Skin of body (tissue), 2 donors: ENCODE measurements around the gene SUCLG2. TPM values are rescaled to one million over a fixed set of nuclear protein-coding genes. Genes with fewer than 3 reads are reported as not detected.

Source experiments
- DNase-seq: peaks from one replicate; lab custom pipeline; 2025; lab: John Stamatoyannopoulos, UW
- total RNA-seq: library from RNA; depleted of rRNA; stranded (reverse); fragments of >200 nt; gene quantifications from one replicate; pipeline ENCODE4 v1.2.3, GENCODE V29; 2014

The SUCLG2 gene
- total RNA-seq, 1 donor from 2014 or later = 40.9 TPM

DNA sequence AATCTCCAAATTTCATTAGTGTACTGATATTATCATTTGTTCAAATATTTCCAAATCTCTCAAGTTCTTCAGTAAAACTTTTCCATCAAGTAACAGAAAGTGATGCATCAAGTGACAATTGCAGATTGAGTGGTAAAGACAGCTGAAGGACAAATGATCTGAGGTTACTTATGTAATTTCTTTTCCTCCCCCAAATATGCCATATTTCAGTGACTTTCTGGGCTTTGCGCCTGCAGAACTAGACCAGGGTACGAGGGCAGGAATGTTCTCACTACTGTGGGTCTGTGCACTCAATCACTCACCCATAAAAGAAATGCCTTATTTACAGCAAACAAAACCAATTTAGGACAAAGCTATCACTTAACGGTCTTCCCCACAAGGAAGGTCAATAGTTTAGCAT lies 4.7 kb downstream of the SUCLG2 start:
- DNase-seq = no peak

DNA sequence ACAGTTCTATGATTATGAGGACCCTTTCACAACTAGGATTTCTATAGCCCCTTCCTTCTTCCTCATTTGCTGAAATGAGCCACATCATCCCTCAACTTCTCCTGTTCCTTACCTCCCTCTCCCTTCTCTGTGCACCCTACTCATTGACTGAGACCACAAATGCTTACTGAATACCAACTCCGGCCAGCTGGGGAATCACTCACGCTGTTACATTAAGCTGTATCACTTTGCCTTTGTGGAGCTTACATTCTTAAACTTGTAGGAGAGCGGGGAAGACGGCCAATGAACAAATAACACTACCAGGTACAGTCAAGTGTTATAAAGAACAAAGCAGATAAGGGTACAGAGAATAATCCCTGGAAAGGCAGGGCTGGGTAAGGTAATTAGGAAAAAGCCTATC lies 5.7 kb downstream of the SUCLG2 start:
- DNase-seq = no peak

- no peak for DNase-seq
These were observed 6.2 kb downstream of the SUCLG2 start for GRCh38 chr3:67648229-67648628.

DNA sequence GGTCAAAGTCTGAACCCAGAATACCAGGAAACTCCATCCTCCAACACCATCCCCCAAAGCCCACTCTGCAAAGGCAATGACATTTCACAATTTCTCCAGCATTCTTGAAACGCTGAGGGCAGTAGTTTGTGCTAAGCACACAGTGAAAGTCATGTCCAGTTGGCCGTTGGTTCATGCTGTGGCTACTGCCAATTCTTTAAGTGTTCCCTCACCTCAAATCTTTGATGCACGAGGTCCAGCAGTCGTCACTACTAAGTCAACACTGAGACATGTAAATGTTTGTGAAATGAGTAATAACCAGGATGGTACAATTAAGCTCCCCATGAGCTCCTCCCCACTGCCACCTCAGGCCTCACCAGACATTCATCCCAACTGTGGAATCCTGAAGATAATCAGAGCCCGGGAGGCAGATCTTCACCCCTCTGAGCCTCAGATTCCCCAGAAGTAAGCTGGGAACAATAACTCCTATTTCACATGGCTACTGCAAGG lies 7.0 kb downstream of the SUCLG2 start:
- no peak for DNase-seq

- DNase-seq = no peak
These were observed 7.7 kb downstream of the SUCLG2 start for GRCh38 chr3:67646586-67647234.

GRCh38 chr3:67644827-67645226 lies 9.6 kb downstream of the SUCLG2 start:
- no peak for DNase-seq

- no peak for DNase-seq
These were observed 11.7 kb downstream of the SUCLG2 start for GRCh38 chr3:67642734-67643133.

DNA sequence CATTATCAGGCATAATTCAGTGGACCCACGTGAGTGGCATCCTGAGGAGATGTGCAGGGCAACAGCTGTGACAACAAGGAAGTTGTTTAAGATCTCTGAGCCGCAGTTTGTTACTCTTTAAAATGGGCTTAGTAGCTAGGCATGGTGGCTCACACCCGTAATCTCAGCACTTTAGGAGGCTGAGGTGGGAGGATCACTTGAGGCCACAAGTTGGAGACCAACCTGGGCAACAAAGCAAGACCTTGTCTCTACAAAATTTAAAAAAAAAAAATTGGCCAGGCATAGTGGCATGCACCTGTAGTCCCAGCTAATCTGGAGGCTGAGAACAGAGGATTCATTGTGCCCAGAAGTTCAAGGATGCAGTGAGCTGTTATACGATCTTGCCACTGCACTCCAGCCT lies 12.2 kb downstream of the SUCLG2 start:
- DNase-seq = no peak

DNA sequence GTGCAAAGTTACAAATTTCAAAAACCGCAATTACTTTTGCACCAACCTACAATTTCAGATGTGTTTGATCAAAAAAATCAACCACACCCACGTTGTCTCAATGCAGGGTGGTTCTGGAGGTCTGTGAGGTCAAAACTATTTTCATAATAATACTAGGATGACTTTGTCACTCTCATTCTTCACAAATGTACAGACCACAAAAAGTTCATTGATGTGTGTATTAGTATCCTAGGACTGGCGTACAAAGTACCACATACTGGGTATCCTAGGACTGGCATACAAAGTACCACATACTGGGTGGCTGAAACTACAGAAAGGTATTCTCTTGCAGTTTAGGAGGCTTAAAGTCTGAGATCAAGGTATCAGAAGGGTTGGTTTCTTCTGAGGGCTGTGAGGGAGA lies 13.0 kb downstream of the SUCLG2 start:
- DNase-seq = no peak

DNA sequence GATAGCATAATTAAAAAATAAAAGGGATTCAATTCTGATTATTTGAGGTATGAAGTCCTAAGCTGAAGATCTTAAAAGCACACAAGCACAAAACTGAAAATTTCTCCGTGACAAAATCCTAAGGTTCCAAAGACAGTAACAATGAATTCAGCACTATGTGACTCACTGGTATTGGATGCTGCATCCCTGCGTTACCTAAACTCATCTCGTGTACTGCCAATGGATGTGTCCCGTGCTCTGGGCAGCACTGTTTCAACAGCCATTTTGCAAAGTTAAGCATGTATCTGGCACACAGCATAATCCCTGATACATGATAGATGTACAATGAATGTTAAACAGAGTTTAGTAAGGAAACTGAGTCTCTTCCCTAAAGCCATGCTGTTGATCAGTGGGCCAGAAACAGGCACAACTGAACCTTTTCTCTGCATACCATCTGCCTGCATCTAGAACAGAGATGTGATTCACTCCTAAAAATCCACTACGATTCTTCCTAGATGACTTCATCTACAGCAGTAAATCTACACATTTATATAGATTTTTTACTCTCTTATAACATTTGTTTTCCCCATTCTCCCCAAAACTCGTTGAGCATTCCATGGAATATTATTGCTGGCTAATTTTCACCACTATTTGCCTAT lies 14.3 kb downstream of the SUCLG2 start:
- DNase-seq = no peak

DNA sequence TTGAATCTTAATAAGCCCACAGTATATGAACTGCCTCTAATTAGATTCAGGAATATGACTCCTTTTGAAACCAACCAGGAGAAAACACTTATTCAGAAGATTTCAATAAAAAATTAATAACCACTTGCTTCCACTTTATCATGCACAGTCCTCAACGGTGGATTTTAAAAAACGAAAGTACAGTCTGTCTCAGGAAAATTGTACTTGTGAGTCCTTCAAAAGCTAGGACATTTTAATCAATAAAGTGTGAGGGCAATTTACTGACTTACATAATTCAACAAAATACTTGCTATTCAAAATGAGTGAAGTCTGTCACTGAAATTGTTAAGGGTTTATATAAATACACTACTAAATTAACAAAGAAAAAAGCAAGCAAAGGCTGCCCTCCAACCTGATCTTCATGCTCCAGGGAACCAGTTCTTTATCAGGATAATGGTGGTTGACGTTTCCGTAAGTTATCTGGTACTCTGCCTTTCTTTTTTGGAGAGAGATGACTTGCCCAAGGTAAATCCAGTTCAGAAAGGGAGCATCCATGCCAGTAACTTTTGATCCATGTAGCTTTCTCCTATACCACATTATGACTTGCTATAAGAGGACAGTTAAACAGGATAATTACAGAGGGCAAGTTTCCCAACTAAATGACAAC lies 17.0 kb downstream of the SUCLG2 start:
- DNase-seq = no peak

DNA sequence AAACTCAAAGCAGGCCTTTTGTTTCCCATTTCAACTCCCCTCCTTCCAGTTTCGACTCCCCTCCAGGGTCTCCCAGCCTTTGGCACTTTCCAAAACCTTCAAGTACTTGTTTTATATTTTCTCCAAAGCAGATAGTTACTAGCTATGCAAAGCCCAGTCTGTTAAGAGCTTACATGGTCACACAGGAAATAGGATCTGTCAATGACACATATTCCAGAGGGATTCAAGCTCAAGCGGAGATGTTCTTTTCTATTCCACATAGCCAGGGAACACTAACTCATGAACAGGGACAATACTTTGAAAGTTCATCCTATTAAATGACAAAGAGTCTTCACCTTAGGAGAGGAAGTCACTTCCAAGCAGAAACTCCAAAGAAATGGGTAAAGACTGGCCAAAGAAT lies 18.6 kb downstream of the SUCLG2 start:
- no peak for DNase-seq

- DNase-seq = no peak
These were observed 19.2 kb downstream of the SUCLG2 start for GRCh38 chr3:67635257-67635656.

GRCh38 chr3:67630666-67631362 lies 23.6 kb downstream of the SUCLG2 start:
- DNase-seq = no peak

GRCh38 chr3:67624687-67625086 lies 29.7 kb downstream of the SUCLG2 start:
- DNase-seq = no peak

DNA sequence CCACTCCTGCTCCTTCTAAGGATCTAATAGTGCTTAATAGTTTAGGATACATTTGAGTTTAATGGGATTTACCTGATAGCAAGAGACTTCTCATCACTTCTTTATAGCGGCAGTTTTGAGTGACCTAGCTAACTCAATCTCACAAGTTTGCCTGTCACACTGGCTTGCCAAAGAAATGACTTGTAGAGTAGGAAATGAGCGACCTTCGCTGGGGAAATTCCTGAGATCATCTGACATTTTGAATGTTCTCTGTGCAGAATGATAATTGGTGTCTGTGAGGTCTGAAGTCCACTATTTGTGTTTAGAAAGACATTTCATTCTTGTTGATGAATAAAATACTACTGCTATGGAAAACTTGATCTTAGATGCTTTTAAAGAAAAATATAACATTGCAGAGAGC lies 30.3 kb downstream of the SUCLG2 start:
- DNase-seq = no peak

DNA sequence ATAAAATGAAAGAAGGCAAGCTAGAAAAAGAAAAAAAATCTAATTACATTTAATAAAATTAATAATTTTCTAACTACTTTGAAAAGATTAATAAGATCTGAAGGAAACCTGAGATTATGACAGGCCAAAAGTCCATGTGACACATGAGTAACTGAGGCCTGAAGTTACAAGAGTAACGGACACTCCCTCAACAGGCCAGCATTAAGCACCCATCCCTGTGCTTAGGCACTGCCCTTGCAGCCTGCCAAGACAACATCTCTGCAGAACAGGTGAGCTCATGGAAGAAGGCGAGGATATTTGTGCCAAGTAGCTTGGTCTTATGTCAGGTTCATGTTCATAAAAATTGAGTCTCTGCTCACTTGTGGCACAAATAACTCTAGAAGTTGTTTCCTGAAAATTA lies 31.8 kb downstream of the SUCLG2 start:
- DNase-seq = no peak

GRCh38 chr3:67620869-67621268 lies 33.5 kb downstream of the SUCLG2 start:
- no peak for DNase-seq

DNA sequence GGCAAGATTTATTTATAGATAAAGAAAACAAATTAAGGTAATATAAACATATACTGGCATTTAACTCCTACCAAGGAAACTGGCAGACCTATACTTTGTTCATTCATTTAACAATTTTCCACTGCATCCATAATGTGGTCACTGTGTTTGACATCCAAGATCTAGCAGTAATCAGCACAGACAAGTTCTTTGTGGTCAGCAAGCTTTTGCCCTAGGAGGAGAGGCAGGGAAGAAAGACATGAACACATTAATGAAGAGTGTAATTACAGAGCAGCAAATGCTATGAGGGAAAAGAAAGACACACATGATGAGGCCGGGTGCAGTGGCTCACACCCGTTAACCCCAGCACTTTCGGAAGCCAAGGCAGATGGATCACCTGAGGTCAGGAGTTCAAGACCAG lies 34.4 kb downstream of the SUCLG2 start:
- no peak for DNase-seq

- DNase-seq = no peak
These were observed 36.9 kb downstream of the SUCLG2 start for GRCh38 chr3:67617518-67617917.

GRCh38 chr3:67616046-67616445 lies 38.4 kb downstream of the SUCLG2 start:
- DNase-seq = no peak

DNA sequence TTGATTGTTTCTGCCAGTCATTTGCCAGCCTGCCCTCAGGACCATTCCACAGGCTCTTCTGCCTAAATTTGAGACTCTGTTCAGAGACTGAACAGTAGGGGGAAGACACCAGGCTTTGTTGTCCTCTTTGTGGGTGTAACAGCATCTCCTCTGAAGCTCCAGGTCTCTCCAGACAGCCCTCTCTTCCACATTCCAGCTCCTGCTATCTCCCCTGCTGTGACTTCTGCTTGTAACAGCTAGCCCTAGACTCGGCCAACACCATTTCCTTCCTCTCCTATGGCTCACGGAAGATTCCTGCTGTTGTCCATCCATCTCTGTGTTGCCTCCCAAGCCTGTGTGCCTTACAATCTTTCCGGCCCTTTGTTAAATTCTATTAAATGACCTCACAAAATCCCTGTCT lies 40.2 kb downstream of the SUCLG2 start:
- no peak for DNase-seq
